ENCODE results near the gene CCDC116.
A peak's percentile ranks its signal among the peaks of the same experiment; 100 is the strongest.

DNA sequence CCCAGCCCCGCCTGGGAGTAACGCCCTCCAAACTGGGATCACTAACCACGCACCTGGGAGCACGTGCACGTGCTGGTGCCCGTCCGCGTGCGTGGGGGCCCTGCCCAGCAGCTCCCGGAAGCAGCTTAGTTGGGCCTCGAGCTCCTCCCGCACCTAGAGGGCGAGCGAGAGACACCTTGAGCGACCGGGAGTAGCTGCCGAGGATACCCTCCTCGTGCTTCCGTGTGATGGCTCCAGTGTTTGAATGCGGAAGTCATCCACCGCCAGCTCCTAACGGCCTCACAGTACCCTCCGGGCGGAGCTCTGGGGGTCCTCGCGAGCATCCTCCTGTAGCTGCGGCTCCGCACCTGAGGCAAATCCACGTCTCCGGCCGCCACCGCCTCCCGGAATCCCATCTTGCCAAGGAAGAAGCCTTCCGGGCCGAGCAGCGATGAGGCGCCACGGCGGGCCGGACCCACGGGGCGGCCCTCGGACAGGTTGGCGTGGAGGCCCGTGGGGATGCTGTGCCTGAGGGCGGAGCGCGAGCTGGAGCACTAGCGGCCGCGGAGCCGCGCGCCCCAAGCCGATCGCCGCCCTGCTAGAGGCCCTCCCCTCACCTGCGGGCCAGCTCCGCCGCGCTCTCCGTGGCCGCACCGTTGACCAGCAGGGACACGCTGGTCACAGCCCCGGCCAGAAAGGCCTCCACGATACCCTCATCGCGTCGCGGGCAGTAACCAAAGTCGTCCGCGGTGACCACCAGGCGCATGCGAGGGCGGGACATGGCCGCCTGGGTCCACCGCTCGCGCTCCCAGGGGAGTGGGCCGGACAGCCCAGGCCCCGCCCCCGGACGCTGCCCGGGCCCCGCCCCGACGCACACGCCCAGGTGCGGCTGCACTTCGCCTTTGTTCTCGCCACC is 3.1 kb upstream of the CCDC116 start, which contains the start of gene YDJC:
- TF ChIP-seq, protein P1, sequence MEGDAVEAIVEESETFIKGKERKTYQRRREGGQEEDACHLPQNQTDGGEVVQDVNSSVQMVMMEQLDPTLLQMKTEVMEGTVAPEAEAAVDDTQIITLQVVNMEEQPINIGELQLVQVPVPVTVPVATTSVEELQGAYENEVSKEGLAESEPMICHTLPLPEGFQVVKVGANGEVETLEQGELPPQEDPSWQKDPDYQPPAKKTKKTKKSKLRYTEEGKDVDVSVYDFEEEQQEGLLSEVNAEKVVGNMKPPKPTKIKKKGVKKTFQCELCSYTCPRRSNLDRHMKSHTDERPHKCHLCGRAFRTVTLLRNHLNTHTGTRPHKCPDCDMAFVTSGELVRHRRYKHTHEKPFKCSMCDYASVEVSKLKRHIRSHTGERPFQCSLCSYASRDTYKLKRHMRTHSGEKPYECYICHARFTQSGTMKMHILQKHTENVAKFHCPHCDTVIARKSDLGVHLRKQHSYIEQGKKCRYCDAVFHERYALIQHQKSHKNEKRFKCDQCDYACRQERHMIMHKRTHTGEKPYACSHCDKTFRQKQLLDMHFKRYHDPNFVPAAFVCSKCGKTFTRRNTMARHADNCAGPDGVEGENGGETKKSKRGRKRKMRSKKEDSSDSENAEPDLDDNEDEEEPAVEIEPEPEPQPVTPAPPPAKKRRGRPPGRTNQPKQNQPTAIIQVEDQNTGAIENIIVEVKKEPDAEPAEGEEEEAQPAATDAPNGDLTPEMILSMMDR (IDR thresholded peaks at IDR 0.05; ENCODE audit: low read depth, low read length): peak; percentile 71
- TF ChIP-seq EZH2phosphoT487 (IDR thresholded peaks at IDR 0.05; ENCODE audit: low read depth): no peak
